HepG2 (cell line): ENCODE data around the gene MIGA2. TPM values are rescaled to one million over a fixed set of nuclear protein-coding genes. Genes with fewer than 3 reads are reported as not detected.
A peak's percentile ranks its signal among the peaks of the same experiment; 100 is the strongest.

Source experiments
- AKAP8 ChIP-seq: sonication (generic); formaldehyde crosslinking; IDR thresholded peaks from 2 replicates; pipeline ENCODE4 v1.5.1; 2020; ENCODE audit warnings: mild to moderate bottlenecking, missing genetic modification reagents
- ARID3A ChIP-seq: IDR thresholded peaks from 2 replicates; pipeline ENCODE4 v1.6.1; 2012; ENCODE audit warnings: low read depth, low read length, improper control_type of control experiment
- ATF2 ChIP-seq: sonication (generic); formaldehyde crosslinking; IDR thresholded peaks from 2 replicates; pipeline ENCODE4 v1.4.0; 2020; ENCODE audit warnings: missing genetic modification reagents
- CAMTA2 ChIP-seq: sonication (generic); formaldehyde crosslinking; IDR thresholded peaks from 2 replicates; pipeline ENCODE4 v1.4.0; 2020; ENCODE audit warnings: mild to moderate bottlenecking, missing genetic modification reagents, borderline replicate concordance
- ESRRA ChIP-seq: sonication (generic); formaldehyde crosslinking; IDR thresholded peaks from 2 replicates; pipeline ENCODE4 v1.5.1; 2020; ENCODE audit warnings: mild to moderate bottlenecking, low read depth, missing genetic modification reagents
- HMGXB4 ChIP-seq, 2 experiments: sonication (generic) in 1 of 2; formaldehyde crosslinking in 1 of 2; IDR thresholded peaks; 2 replicates each; pipeline versions ENCODE4 v1.4.0 to v1.6.1; 2018 to 2020; ENCODE audit warnings: missing genetic modification reagents in 2 of 2, borderline replicate concordance in 1 of 2, low read depth in 1 of 2, mild to moderate bottlenecking in 1 of 2, missing biosample characterization in 1 of 2
- PTBP1 ChIP-seq: fragments of 200-400 bp; formaldehyde crosslinking; IDR thresholded peaks from 2 replicates; pipeline ENCODE4 v1.6.1; 2018; ENCODE audit warnings: low read length, low read depth; ENCODE audit not compliant: poor library complexity, severe bottlenecking
- YEATS2 ChIP-seq: sonication (generic); formaldehyde crosslinking; IDR thresholded peaks from 2 replicates; pipeline ENCODE4 v1.4.0; 2020; ENCODE audit warnings: missing genetic modification reagents, borderline replicate concordance
- ZFP82 ChIP-seq: sonication (generic); formaldehyde crosslinking; IDR thresholded peaks from 2 replicates; pipeline ENCODE4 v1.5.1; 2020; ENCODE audit warnings: mild to moderate bottlenecking, missing genetic modification reagents, borderline replicate concordance
- ZHX2 ChIP-seq, 2 experiments: sonication (generic) in 1 of 2; formaldehyde crosslinking in 1 of 2; IDR thresholded peaks; 2 replicates each; pipeline versions ENCODE4 v1.6.1 to v1.9.0; 2014 to 2022; ENCODE audit warnings: antibody characterized with exemption in 1 of 2, borderline replicate concordance in 1 of 2, inconsistent platforms in 1 of 2, low read depth in 1 of 2, missing genetic modification reagents in 1 of 2
- ZNF703 ChIP-seq: sonication (generic); formaldehyde crosslinking; IDR thresholded peaks from 2 replicates; pipeline ENCODE4 v1.5.1; 2020; ENCODE audit warnings: missing genetic modification reagents, mild to moderate bottlenecking, moderate library complexity, borderline replicate concordance
- ZNF780A ChIP-seq: sonication (generic); formaldehyde crosslinking; IDR thresholded peaks from 2 replicates; pipeline ENCODE4 v1.8.0; 2022; ENCODE audit warnings: mild to moderate bottlenecking, missing genetic modification reagents, moderate library complexity
- ZSCAN30 ChIP-seq: sonication (generic); formaldehyde crosslinking; IDR thresholded peaks from 2 replicates; pipeline ENCODE4 v1.5.0; 2020; ENCODE audit warnings: mild to moderate bottlenecking, missing genetic modification reagents
- polyA plus RNA-seq, 8 experiments: library from polyadenylated mRNA; depleted of rRNA in 3 of 8; stranded (reverse) in 7 of 8; unstranded in 1 of 8; fragments of >200 nt; fragmentation: Illumina TruSeq in 4 of 8; extraction: Trizol in 4 of 8; gene quantifications; 2 replicates each; pipeline versions ENCODE4 v1.2.1 to v1.2.3, GENCODE V29; 2011 to 2016; ENCODE audit warnings: low read depth in 4 of 8, missing spikeins in 1 of 8, mixed read lengths in 1 of 8; ENCODE audit not compliant: insufficient read depth in 1 of 8
- total RNA-seq, 5 experiments: library from RNA; depleted of rRNA; stranded (reverse); fragments of >200 nt; fragmentation: Illumina TruSeq; extraction: Trizol; gene quantifications; 2 replicates each; pipeline ENCODE4 v1.2.3, GENCODE V29; 2016; ENCODE audit warnings: low read depth in 1 of 5
- TF ChIP-seq, protein P1 (sequence below): sonication (generic); formaldehyde crosslinking; IDR thresholded peaks from 2 replicates; pipeline ENCODE4 v1.5.1; 2020; ENCODE audit warnings: mild to moderate bottlenecking, moderate library complexity, missing genetic modification reagents

The MIGA2 gene
- total and polyA plus RNA-seq, 2 of the 13 experiments (the other 11 are each of a cell fraction or from before 2014, with no cell fraction given) = 10.8 to 17.1 TPM

GRCh38 chr9:129036241-129036922, at the start of gene MIGA2 (continued):
- TF ChIP-seq ZHX2 (IDR thresholded peaks at IDR 0.05; ENCODE audit: low read depth) = no peak
- TF ChIP-seq ZHX2 (CRISPR knock-in tag; IDR thresholded peaks at IDR 0.05; ENCODE audit: borderline replicate concordance) = no peak
- TF ChIP-seq ATF2 (CRISPR knock-in tag) = no peak
- TF ChIP-seq ZFP82 (CRISPR knock-in tag) = no peak
- peak; percentile 80 for TF ChIP-seq YEATS2 (CRISPR knock-in tag)
- TF ChIP-seq, protein P1, sequence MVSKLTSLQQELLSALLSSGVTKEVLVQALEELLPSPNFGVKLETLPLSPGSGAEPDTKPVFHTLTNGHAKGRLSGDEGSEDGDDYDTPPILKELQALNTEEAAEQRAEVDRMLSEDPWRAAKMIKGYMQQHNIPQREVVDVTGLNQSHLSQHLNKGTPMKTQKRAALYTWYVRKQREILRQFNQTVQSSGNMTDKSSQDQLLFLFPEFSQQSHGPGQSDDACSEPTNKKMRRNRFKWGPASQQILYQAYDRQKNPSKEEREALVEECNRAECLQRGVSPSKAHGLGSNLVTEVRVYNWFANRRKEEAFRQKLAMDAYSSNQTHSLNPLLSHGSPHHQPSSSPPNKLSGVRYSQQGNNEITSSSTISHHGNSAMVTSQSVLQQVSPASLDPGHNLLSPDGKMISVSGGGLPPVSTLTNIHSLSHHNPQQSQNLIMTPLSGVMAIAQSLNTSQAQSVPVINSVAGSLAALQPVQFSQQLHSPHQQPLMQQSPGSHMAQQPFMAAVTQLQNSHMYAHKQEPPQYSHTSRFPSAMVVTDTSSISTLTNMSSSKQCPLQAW (CRISPR knock-in tag) = peak; percentile 76; the same call in 1 of the 2 replicates
- TF ChIP-seq PTBP1 = no peak
- TF ChIP-seq AKAP8 (CRISPR knock-in tag) = no peak
- TF ChIP-seq ZNF780A (CRISPR knock-in tag) = no peak
- 0 out of 2 replicates have a peak, but pooled peaks have one; percentile 16 for TF ChIP-seq ARID3A
- TF ChIP-seq ZNF703 (CRISPR knock-in tag) = no peak
- peak in 1 of 2 experiments; percentile 42; a peak in 1 of 4 replicates for TF ChIP-seq HMGXB4 (CRISPR knock-in tag; IDR thresholded peaks at IDR 0.05; ENCODE audit: borderline replicate concordance in 1 of 2, low read depth in 1 of 2)
- no peak; the same call in 1 of the 2 replicates for TF ChIP-seq CAMTA2 (CRISPR knock-in tag)
- TF ChIP-seq ZSCAN30 = no peak
- 0 out of 2 replicates have a peak, but pooled peaks have one; percentile 14 for TF ChIP-seq ESRRA (CRISPR knock-in tag)
